GM21390 (cell line): ENCODE measurements around the gene GGN.
"Not testable (repeated sequence)": the region's sequence is repeated elsewhere in the genome, so short reads cannot be mapped to it uniquely, and the experiment has no call there.

ENCODE experiments used
- ATAC-seq: cut with Tn5 transposase; IDR thresholded peaks from one replicate; pipeline ENCODE4 v1.9.1; 2021; ENCODE audit not compliant: unreplicated experiment

The GGN gene

DNA sequence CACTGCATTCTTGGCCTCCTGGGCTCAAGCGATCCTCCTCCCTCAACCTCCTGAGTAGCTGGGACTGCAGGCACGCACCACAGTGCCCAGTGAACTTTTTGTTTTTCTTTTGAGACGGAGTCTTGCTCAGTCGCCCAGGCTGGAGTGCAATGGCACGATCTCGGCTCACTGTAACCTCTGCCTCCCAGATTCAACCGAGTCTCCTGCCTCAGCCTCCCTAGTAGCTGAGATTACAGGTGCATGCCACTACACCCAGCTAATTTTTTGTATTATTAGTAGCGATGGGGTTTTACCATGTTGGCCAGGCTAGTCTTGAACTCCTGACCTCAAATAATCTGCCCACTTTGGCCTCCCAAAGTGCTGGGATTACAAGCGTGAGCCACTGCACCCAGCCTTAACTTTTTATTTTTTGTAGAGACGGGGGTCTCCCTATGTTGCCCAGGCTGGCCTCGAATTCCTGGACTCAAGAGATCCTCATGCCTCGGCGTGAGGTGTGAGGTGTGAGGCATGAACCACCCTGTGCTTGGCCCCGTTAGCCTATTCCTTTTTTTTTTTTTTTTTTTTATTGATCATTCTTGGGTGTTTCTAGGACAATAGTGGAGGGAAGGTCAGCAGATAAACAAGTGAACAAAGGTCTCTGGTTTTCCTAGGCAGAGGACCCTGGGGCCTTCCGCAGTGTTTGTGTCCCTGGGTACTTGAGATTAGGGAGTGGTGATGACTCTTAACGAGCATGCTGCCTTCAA is 24.7 kb downstream of the GGN start:
- not testable (repeated sequence) for ATAC-seq

DNA sequence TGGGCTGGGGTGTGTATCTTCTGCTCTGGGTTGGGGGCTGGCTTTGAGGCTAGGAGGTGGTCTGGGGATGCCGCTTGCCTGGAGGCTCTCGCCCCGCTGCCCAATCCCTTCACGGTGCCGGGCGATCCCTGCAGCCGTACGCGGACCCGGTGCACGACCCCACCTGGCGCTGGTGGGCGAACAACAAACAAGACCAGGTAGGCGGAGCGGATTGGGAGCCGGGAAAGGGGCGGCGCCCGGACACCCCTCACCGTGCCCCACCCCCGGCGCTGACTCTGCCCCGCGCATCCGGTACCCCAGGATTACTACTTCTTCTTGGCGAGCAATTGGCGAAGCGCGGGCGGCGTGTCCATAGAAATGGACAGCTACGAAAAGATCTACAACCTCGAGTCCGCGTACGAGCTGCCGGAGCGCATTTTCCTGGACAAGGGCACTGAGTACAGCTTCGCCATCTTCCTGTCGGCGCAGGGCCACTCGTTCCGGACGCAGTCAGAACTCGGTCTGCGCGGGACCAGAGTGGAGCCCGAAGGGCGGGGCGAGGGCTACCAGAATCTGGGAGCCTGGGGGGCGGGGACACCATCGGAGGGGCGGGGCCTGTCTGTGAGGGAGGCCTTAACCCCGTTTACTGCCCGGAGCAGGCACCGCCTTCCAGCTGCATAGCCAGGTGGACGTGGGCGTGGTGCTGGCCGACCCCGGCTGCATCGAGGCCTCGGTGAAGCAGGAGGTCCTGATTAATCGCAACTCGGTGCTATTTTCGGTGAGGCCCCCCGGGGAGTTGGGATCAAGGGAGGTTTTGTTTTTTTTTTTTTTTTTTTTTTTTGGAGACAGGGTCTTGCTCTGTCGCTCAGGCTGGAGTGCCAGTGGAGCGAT is 25.5 kb downstream of the GGN start:
- ATAC-seq: no peak

DNA sequence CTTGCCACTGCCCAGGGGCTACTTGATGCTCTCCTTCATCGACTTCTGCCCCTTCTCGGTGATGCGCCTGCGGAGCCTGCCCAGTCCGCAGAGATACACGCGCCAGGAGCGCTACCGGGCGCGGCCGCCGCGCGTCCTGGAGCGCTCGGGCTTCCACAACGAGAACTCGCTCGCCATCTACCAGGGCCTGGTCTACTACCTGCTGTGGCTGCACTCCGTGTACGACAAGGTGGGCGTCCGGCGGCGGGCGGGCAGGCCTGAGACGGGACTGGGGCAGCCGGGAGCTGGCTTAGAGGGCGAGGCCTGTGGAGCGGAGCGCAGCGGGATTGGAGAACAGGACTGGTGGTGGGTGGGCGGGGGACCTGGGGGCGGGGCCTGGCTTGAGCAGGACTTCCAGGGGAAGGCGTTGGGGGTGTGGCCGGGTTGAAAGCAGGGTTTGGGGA is 26.2 kb downstream of the GGN start:
- no peak for ATAC-seq

DNA sequence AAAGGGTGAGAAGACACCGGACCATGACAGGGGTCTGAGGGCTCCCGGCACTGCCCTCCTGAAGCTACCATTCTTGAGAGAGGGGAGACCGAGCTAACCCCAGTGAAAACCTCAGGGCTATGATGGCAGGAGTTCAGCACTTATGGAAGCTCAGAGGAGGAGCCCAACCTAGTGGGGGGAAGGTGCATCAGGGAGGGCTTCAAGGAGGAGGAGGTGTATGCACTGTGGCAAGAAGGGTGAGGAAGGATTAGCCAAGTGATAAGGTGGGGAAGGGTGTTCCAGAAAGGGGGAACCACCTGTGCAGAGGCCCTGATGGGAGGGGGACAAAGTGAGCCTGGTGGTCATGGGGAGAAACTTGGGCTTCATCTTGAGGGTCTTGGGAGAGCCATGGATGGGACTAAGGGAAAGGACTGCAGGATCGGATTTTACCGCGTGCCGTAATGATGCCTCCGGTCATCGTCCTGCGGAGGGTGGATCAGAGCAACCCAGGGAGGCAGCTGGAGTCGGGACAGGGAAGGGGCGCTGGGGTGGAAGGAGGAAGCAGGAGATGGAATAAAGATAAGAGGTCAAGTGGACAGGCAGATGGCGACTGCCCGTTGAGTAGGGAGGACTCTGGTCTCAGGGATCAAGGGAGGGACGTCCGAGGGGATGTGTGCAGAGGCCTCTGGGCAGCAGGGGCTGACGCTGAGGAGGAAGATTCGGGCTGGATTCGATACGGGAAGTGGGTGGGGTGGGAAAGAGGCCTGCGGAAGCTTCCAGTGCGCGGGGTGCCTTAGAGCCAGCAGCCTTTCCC is 26.8 kb downstream of the GGN start:
- ATAC-seq: no peak

DNA sequence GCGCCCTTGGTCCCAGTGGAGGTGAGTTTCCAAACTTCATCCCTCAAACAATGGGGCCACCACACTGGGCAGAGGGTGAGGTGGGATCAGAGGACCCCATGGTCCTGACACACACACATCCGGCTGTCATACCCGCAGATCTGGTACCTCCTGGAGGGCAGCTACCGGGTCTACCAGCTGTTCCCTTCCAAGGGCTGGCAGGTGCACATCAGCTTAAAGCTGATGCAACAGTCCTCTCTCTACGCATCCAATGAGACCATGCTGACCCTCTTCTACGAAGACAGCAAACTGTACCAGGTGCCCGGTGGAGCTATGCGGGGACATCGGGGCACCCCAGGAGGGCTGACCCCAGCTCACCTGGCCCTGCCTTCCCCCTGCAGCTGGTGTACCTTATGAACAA is 27.5 kb downstream of the GGN start:
- ATAC-seq: no peak

DNA sequence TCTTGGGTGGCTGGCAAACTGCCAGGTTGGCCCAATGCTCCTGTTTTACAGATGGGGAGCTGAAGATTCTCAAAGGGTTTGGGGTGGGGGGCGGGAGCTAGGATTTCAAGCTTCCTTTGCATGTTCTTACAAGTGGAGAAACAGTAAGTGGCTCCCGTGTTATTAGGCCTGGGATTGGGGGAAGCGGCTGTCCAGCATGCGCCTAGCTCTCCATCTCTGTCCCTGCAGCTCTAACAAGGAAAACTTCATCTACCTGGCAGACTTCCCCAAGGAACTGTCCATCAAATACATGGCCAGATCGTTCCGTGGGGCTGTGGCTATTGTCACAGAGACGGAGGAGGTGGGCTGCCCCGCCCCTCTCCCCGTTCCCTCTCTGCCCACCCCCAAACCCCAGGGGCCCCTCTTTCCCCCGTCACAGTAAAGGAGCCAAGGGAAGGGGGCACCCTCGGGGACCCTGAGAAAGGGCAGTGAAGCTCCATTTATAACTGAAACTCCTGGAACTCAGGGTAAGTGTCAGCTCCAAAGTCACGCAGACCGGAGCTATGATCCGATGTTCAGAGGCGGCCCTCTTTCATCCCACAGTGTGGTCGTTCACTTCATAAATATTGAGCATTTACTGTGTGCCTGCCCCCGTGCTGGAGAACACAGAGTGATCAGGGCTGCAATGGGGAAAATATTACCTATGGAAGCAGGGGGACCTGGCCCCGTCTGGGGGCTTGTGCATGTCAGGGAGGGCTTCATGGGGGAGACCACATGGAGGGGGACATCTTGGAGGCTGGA is 28.4 kb downstream of the GGN start:
- ATAC-seq: no peak

DNA sequence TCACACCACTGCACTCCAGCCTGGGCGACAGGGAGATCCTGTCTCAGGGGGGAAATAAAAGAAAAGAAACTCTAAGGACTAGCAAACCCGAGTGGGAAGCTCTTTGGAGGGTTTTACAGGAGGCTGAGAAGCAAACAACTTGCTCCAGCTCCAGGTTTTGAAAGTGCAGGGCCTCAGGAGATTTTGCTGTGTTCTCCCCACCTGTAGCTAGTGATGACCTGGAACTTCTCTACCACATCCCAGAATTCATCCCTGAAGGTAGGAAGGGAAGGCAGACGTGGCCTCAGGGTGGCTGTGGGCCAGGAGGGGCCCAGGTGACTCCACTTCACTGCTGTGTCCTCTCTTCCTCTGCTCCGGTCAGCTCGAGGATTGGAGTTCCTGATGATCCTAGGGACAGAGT is 29.8 kb downstream of the GGN start:
- no peak for ATAC-seq

DNA sequence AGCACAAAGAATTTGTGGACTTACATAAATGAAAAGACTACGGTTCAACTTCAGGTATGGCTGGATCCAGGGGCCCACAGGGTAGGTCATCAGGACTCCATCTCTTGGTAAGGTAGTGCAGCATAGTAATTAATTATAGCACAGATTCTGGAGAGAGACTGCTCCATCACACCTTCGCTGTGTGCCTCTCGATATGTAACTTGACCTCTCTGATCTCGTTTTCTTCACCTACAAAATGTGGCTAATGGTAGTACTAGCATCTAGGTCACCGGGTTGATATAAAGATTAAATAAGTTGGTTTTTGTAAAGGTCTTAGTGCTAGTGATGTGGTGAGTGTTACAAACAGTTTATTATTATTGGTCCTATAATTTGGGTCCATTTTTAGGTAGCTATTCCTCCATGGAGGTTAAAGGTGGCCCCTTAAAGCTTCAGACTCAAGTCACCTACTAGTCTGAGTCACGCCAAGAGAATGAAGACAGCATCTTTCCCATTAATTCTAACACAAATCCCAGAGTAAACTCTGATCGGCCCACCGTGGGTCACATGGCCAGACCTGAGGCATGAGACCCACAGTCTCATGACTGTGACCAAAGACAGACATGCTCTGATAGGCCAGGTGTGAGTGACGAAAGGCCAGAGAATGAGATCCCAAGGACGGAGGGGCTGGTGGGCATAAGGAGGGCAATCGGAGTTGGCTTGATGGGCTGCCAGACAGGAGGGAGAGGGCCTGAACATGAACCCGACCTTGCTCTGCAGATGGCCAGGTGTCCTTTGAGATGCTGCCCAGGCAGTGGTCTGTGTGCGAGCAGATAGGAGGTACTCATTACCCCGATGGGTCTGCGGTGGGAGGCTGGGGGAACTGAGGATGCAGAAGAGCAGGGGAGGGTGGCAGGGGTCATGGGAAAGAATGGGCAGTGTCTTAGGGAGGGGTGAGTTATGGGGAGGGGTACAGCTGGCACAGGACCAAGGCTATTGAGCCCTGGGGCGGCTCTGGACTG is 31.8 kb downstream of the GGN start:
- no peak for ATAC-seq

DNA sequence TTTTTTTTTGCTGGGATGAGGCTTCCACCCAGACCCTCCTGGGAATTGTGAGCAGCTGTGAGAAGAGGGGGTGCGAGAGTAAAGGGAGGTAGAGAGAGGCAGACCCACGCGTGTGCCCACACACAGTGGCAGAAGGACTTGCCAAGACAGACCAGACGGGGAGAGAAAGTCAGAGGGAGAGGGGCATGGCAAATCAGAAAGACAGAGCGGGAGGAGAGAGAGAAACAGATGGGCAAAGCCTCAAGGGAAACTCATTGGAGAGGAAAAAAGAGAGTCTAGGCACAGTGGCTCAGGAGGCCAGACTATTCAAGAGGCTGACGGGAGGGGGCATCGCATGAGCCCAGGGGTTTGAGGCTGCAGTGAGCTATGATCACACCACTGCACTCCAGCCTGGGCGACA is 35.2 kb downstream of the GGN start:
- ATAC-seq: no peak

DNA sequence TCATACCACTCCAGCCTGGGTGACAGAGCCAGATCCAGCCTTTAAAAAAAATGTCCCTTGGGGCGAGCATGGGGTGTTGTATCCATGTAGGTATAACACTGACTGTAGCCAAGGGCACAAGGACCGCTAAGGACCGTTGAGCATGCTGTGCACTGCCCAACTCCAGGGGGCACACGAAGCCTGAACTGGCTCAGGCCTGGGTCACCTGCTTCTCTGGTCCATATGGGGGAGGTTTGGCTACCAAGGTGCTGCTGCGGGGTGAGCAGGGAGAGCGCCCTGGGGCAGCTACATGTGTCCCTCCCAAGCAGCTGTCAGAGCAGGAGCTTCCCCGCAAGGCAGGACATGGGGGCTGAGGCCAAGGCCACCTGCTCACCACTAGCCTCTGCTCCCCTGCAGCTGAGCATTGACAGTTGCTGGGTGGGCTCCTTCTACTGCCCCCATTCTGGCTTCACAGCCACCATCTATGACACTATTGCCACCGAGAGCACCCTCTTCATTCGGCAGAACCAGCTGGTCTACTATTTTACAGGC is 35.9 kb downstream of the GGN start:
- ATAC-seq: no peak

DNA sequence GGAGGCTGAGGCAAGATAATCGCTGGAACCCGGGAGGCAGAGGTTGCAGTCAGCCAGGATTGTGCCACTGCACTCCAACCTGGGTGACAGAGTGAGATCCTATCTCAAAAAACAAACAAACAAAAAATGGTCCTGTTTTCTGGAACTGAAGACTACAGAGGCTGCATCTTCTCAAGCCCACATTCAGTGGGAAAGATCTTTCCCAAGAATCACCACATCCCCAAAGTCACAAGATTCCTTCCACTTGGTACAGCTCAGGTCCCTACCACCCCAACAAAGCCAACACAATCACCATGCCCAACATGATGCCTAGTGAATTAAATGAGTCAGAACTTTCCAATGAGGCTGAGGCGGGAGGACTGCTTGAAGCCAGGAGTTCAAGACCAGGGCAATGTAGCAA is 37.0 kb downstream of the GGN start:
- ATAC-seq: no peak

DNA sequence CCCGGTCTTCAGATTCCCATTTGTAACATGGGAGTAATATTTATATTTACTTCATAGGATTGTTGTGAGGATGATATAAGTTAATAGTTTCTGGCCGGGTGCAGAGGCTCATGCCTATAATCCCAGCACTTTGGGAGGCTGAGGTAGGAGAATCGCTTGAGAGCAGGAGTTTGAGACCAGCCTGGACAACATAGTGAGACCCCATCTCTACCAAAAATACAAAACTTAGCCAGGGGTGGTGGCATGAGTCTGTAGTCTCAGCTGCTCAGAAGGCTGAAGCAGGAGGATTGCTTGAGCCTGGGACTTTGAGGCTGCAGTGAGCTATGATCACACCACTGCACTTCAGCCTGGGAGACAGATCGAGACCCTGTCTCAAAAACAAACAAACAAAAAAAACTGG is 41.0 kb downstream of the GGN start:
- no peak for ATAC-seq

DNA sequence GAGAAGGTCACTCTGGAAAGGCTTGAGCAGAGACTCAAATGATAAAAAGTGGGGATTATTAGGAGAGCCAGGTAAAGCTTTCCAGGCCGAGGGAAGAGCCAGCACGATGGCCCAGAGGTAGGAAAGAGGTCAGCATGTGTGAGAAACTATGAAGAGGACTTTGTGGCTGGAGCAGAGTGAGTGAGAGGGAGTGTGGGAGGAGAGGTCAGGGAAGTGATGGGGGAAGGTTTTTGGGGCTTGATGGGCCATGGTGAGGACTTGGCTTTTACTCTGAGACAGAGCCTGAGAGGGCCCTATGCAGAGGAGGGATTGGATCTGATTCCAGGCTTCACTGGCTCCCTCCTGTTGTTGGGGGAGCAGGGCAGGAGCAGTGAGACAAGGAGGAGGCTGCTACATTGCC is 46.9 kb downstream of the GGN start:
- no peak for ATAC-seq

DNA sequence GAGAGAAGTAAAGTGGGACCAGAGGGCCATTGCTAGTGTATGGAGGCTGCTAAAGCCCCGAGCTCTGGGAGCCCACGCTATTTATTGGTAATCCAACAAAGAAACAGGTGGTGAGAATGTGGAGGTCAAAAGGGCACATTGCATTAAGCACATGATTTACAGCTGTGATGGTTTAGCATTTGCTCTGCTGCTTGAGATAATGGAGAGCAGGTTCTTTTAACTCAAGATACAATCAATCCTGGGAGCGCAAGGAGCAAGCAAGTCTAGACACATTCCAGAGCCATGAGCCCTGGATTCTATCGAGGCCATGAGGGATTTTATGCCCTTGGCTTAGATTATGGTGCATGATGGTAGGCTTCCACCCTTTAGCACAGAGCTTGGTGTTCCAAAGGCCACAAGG is 48.8 kb downstream of the GGN start:
- not testable (repeated sequence) for ATAC-seq

DNA sequence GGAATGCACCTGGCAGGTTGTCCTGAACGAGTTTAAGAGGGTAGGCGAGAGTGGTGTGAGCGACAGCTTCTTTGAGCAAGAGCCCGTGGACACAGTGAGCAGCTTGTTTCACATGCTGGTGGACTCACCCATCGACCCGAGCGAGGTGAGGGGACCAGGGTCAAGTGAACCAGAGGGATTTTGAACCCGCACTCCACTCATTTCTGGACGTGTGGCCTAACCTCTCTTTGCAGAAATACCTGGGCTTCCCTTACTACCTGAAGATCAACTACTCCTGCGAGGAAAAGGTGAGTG is 50.5 kb downstream of the GGN start:
- ATAC-seq: no peak

DNA sequence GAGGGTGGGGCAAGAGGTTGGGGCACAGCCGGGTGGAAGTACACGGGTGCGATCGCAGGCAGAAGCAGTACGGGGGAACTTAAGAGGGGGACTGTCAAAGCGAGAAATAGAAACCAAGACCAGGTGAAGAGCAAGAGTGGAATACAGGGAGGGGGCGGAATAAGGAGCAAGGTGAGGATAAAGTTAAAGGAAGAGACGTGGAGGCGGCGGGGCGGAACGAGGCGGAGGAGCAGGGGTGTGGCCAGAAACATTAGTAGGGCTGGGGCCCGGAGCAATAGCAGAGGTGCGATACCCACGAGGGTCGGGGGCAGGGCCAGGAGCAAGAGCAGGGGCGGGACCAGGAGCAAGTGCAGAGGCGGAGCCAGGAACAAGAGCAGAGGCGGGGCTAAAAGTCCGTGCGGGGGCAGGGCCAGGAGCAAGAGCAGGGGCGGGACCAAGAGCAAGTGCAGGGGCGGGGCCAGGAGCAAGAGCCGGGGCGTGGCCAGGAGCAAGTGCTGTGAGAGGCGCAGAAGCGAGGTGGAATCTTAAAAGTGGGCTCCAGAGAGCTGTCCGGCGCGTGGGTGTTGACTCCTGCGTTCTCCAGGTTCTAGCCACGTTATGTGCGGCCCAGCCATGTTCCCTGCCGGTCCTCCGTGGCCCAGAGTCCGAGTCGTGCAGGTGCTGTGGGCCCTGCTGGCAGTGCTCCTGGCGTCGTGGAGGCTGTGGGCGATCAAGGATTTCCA is 51.0 kb downstream of the GGN start:
- peak; percentile 50 for ATAC-seq

DNA sequence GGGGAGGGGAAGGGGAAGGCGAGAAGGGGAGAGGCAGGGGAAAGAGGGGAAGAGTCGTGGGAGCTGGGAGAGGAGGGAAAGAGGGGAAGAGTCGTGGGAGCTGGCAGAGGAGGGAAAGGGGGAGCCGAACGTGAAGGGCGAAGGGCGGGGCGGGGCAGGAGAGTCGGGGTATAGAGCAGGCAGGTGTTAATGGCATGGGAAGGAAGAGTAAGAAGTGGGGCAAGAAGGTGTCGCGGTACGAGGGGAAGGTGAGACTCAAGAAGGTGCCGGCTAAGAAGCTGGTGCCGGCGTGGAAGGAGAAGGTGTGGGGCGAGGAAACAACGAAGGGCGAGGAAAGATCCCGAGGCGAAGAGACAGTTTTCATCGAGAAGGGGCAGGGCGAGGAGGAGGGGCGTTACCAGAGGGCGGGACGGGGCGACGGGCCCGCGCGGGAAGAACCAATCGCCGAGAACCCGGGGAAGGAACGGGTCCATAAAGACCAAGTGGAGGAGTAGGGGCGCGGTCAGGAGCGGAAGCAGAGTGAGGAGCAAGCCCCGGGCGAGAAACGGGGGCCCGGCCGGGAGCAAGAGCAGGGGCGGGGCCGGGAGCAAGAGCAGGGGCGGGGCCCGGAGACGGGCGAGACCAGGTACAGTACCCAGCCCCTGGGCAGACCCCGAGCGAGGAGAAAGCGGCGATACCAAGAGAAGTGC is 51.7 kb downstream of the GGN start:
- ATAC-seq: peak; percentile 62
